Activated naive CD4-positive, alpha-beta T cell treated with anti-CD3 and anti-CD28 coated beads, Interleukin-2, amount 50 U/mL, for 24 hours (primary cell): ENCODE results near the gene GMDS.
A peak's percentile ranks its signal among the peaks of the same experiment; 100 is the strongest.

Experiments
- H3K27ac Mint-ChIP-seq: one replicate; pipeline ENCODE4 v1.8.0; 2021; ENCODE audit warnings: mild to moderate bottlenecking, mixed read lengths
- H3K27me3 Mint-ChIP-seq: one replicate; pipeline ENCODE4 v1.8.0; 2021; ENCODE audit warnings: mixed read lengths
- H3K36me3 Mint-ChIP-seq: one replicate; pipeline ENCODE4 v1.8.0; 2021; ENCODE audit warnings: mixed read lengths
- H3K4me1 Mint-ChIP-seq: one replicate; pipeline ENCODE4 v1.8.0; 2021; ENCODE audit warnings: mixed read lengths
- H3K4me3 Mint-ChIP-seq: one replicate; pipeline ENCODE4 v1.8.0; 2021; ENCODE audit warnings: mild to moderate bottlenecking, mixed read lengths
- H3K9me3 Mint-ChIP-seq: one replicate; pipeline ENCODE4 v1.8.0; 2021; ENCODE audit warnings: mixed read lengths

GMDS gene

GRCh38 chr6:2197177-2197671, 48.2 kb downstream of the GMDS start:
- Mint-ChIP-seq H3K4me3 (no peak overlapping the region), H3K27me3 (no peaks in the 10 kb centered on the region), H3K36me3 (peaks cover 4% of the 10 kb centered on the region), H3K9me3 (no peaks in the 10 kb centered on the region), H3K4me1 (peaks cover 3% of the 10 kb centered on the region), H3K27ac (no peak overlapping the region)

- H3K4me3 Mint-ChIP-seq: no peak overlapping the region
- no peak overlapping the region for H3K27ac Mint-ChIP-seq
- H3K4me1 Mint-ChIP-seq: peaks cover 3% of the 10 kb centered on the region
- H3K27me3 Mint-ChIP-seq: no peaks in the 10 kb centered on the region
- H3K36me3 Mint-ChIP-seq: peaks cover 4% of the 10 kb centered on the region
- H3K9me3 Mint-ChIP-seq: no peaks in the 10 kb centered on the region
Observed at GRCh38 chr6:2196079-2196679, 49.2 kb downstream of the GMDS start.

DNA sequence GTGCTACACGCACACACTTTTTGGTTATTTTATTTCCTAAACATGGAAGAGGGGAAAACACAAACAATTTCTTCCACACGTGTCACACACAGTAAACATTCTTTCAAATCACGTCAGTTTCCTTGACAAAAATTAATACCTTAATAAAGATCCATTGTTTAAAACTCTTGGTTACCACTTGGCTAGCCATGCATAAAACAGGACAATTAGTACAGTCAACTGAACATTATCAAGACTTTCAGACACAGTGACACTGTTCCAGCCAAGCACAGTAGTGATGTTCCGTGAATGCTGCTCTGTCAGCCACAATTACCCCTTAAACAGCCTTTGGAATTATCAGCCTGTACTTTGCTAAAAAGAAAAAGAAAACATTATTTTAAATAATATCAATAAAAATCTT, 50.8 kb downstream of the GMDS start:
- H3K27ac Mint-ChIP-seq: no peak overlapping the region
- H3K36me3 Mint-ChIP-seq: peaks cover 4% of the 10 kb centered on the region
- H3K9me3 Mint-ChIP-seq: no peaks in the 10 kb centered on the region
- H3K4me1 Mint-ChIP-seq: peaks cover 3% of the 10 kb centered on the region
- H3K4me3 Mint-ChIP-seq: no peak overlapping the region
- H3K27me3 Mint-ChIP-seq: no peaks in the 10 kb centered on the region

DNA sequence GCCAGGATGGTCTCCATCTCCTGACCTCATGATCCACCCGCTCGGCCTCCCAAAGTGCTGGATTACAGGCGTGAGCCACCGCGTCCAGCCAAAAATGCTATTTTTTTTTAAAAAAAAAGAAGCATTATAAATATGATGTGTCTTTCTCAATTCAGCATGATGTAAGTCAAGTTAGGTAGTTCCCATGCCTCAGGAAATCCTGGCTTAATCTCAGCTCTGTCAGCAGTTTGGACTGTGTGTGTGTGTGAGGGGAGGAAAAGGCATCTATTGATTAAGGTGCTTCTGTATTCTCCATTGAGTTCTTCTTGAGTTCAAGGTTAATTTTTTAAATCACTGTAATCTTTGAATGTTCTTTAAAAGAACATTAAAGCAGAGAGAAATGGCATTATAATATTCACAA, 51.5 kb downstream of the GMDS start:
- H3K4me1 Mint-ChIP-seq: peaks cover 6% of the 10 kb centered on the region
- no peak overlapping the region for H3K4me3 Mint-ChIP-seq
- peaks cover 4% of the 10 kb centered on the region for H3K36me3 Mint-ChIP-seq
- H3K27ac Mint-ChIP-seq: no peak overlapping the region
- no peaks in the 10 kb centered on the region for H3K27me3 Mint-ChIP-seq
- H3K9me3 Mint-ChIP-seq: no peaks in the 10 kb centered on the region

GRCh38 chr6:2192976-2193375, 52.4 kb downstream of the GMDS start:
- Mint-ChIP-seq H3K4me3 (no peak overlapping the region), H3K9me3 (no peaks in the 10 kb centered on the region), H3K27me3 (no peaks in the 10 kb centered on the region), H3K4me1 (peaks cover 15% of the 10 kb centered on the region), H3K36me3 (peaks cover 4% of the 10 kb centered on the region), H3K27ac (no peak overlapping the region)

DNA sequence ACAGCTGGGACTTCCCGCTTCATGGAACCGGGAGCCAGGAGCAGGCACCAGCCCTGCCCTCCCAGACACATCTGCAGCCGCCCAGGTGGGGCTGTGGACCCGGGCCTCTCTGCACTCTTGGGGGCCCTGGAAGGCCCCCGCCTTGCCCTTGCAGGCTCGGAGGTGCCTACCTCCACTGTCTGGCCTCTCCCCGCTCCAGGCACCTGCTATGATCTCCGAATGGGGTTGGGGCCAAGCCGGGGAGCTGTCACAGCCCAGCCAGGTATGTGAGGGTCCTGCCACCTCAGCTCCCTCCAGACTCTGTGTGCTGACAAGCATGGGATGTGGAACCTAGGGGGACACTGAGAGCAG, 54.0 kb downstream of the GMDS start:
- no peak overlapping the region for H3K4me3 Mint-ChIP-seq
- no peak overlapping the region for H3K27ac Mint-ChIP-seq
- H3K9me3 Mint-ChIP-seq: no peaks in the 10 kb centered on the region
- no peaks in the 10 kb centered on the region for H3K27me3 Mint-ChIP-seq
- peaks cover 4% of the 10 kb centered on the region for H3K36me3 Mint-ChIP-seq
- peaks cover 26% of the 10 kb centered on the region for H3K4me1 Mint-ChIP-seq

- Mint-ChIP-seq H3K27me3 (no peaks in the 10 kb centered on the region), H3K4me1 (peaks cover 25% of the 10 kb centered on the region), H3K27ac (no peak overlapping the region), H3K4me3 (no peak overlapping the region), H3K9me3 (no peaks in the 10 kb centered on the region), H3K36me3 (peaks cover 4% of the 10 kb centered on the region)
Observed at GRCh38 chr6:2190661-2191389, 54.6 kb downstream of the GMDS start.

GRCh38 chr6:2188856-2189384, 56.5 kb downstream of the GMDS start:
- H3K27ac Mint-ChIP-seq: no peak overlapping the region
- no peaks in the 10 kb centered on the region for H3K9me3 Mint-ChIP-seq
- H3K36me3 Mint-ChIP-seq: peaks cover 2% of the 10 kb centered on the region
- no peak overlapping the region for H3K4me3 Mint-ChIP-seq
- H3K4me1 Mint-ChIP-seq: peaks cover 32% of the 10 kb centered on the region
- H3K27me3 Mint-ChIP-seq: no peaks in the 10 kb centered on the region

GRCh38 chr6:2188397-2188796, 57.0 kb downstream of the GMDS start:
- no peak overlapping the region for H3K27ac Mint-ChIP-seq
- no peaks in the 10 kb centered on the region for H3K9me3 Mint-ChIP-seq
- no peak overlapping the region for H3K4me3 Mint-ChIP-seq
- peaks cover 2% of the 10 kb centered on the region for H3K36me3 Mint-ChIP-seq
- no peaks in the 10 kb centered on the region for H3K27me3 Mint-ChIP-seq
- H3K4me1 Mint-ChIP-seq: peaks cover 32% of the 10 kb centered on the region

DNA sequence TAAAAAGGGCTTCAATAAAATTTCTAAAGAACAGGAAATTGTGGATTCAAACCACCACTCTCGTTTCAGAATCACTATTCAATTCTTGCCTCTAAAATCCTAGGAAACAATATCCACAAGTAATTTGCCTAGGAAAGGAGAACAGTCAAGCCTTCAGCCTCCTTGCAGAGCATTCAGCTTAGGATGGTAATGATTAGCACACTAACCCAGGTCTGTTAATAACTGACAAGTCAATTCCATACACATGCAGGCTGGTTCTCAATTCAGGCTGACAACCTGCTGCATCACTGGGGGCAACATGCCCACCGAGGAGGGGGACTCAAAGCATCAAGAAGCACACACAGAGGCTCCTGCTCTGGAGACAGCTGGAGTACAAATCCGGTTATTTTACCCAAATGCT, 57.6 kb downstream of the GMDS start:
- Mint-ChIP-seq H3K36me3 (peaks cover 2% of the 10 kb centered on the region), H3K4me1 (peaks cover 32% of the 10 kb centered on the region), H3K9me3 (no peaks in the 10 kb centered on the region), H3K4me3 (no peak overlapping the region), H3K27me3 (no peaks in the 10 kb centered on the region), H3K27ac (no peak overlapping the region)

GRCh38 chr6:2186516-2186915, 58.9 kb downstream of the GMDS start:
- H3K27ac Mint-ChIP-seq: peak overlapping the region; percentile 67
- H3K4me1 Mint-ChIP-seq: peaks cover 39% of the 10 kb centered on the region
- H3K4me3 Mint-ChIP-seq: no peak overlapping the region
- H3K36me3 Mint-ChIP-seq: peaks cover 2% of the 10 kb centered on the region
- H3K27me3 Mint-ChIP-seq: no peaks in the 10 kb centered on the region
- H3K9me3 Mint-ChIP-seq: no peaks in the 10 kb centered on the region

DNA sequence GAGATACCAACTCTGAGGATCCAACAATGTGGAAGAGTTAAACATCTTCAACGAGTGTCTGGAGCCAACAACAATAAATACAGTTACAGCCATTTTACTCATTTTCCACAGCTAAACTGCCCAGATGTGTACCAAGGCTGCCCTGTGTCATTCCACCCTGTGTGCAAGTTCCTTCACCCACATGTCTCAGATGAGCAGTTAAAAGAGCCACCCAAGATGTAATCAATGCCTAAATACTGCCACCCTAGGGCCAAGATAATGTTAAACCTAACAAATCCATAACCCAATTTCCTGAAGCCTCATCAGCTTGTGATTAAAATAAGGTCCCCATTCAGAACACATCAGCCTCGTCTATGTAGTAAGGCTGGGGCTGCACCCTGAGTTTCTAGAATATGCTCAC, 59.9 kb downstream of the GMDS start:
- no peak overlapping the region for H3K27ac Mint-ChIP-seq
- no peaks in the 10 kb centered on the region for H3K27me3 Mint-ChIP-seq
- H3K4me1 Mint-ChIP-seq: peaks cover 43% of the 10 kb centered on the region
- no peaks in the 10 kb centered on the region for H3K9me3 Mint-ChIP-seq
- peaks cover 2% of the 10 kb centered on the region for H3K36me3 Mint-ChIP-seq
- no peak overlapping the region for H3K4me3 Mint-ChIP-seq

- Mint-ChIP-seq H3K27ac (no peak overlapping the region), H3K4me1 (peaks cover 43% of the 10 kb centered on the region), H3K27me3 (no peaks in the 10 kb centered on the region), H3K9me3 (no peaks in the 10 kb centered on the region), H3K36me3 (peaks cover 2% of the 10 kb centered on the region), H3K4me3 (no peak overlapping the region)
Observed at GRCh38 chr6:2184700-2185455, 60.5 kb downstream of the GMDS start.

DNA sequence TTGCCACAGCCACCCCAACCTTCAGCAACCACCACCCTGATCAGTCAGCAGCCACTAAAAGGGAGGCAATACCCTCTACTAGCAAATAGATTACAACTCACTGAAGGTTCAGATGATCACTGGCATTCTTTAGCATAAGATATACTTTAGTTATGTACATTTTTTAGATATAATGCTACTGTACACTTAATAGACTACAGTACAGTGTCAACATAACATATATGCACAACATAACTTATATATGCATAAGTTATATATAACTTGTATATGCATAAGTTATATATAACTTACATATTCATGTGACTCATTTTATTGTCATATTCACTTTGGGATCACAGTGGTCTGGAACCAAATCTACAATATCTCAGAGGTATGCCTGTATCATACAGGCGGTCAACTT, 61.7 kb downstream of the GMDS start:
- H3K27me3 Mint-ChIP-seq: no peaks in the 10 kb centered on the region
- peaks cover 39% of the 10 kb centered on the region for H3K4me1 Mint-ChIP-seq
- no peak overlapping the region for H3K4me3 Mint-ChIP-seq
- H3K9me3 Mint-ChIP-seq: no peaks in the 10 kb centered on the region
- no peak overlapping the region for H3K27ac Mint-ChIP-seq
- H3K36me3 Mint-ChIP-seq: peaks cover 5% of the 10 kb centered on the region

- Mint-ChIP-seq H3K4me3 (no peak overlapping the region), H3K36me3 (peaks cover 7% of the 10 kb centered on the region), H3K4me1 (peaks cover 34% of the 10 kb centered on the region), H3K9me3 (peaks cover 1% of the 10 kb centered on the region), H3K27ac (no peak overlapping the region), H3K27me3 (no peaks in the 10 kb centered on the region)
Observed at GRCh38 chr6:2183246-2183645, 62.2 kb downstream of the GMDS start.

- peaks cover 15% of the 10 kb centered on the region for H3K36me3 Mint-ChIP-seq
- peaks cover 11% of the 10 kb centered on the region for H3K9me3 Mint-ChIP-seq
- no peaks in the 10 kb centered on the region for H3K27me3 Mint-ChIP-seq
- no peak overlapping the region for H3K4me3 Mint-ChIP-seq
- H3K27ac Mint-ChIP-seq: no peak overlapping the region
- H3K4me1 Mint-ChIP-seq: peaks cover 32% of the 10 kb centered on the region
Observed at GRCh38 chr6:2182251-2182650, 63.2 kb downstream of the GMDS start.
